Posterior vena cava (tissue), 2 donors: Measurements from ENCODE around the gene BEND5. TPM values are rescaled to one million over a fixed set of nuclear protein-coding genes. Genes with fewer than 3 reads are reported as not detected.

Source experiments
- DNase-seq: peaks from one replicate; pipeline ENCODE4 v3.0.0-alpha.2; 2020; ENCODE audit warnings: low spot score
- intact Hi-C, 2 donors: fragments of 100-400 bp; cut with DNase I; formaldehyde crosslinking; loops; one replicate each; pipeline versions ENCODE4 v1.14.1 to v1.14.2; 2022 to 2023
- total RNA-seq, 2 donors: library from RNA; stranded (reverse); fragmentation: NEBNext Ultra II Directional; extraction: Animal tissue kit (Norgen Biotek cat#: 25700); gene quantifications; one replicate each; pipeline ENCODE4 v1.2.1, GENCODE V29; 2021
- donor health status: DM: yes; HTN: yes; CAD: no.
- donor health status: DM: yes; HTN: yes; CAD: no.

The BEND5 gene
- total RNA-seq, 2 donors from 2014 or later = 2.7 to 5.8 TPM

GRCh38 chr1:48730164-48730910 is 46.4 kb downstream of the BEND5 start:
- intact Hi-C loops = no loop called here

GRCh38 chr1:48728584-48728983 is 48.1 kb downstream of the BEND5 start:
- intact Hi-C loops = no loop called here
- DNase-seq = no peak

More at GRCh38 chr1:48730164-48730910, 46.4 kb downstream of the BEND5 start:
- no peak for DNase-seq

GRCh38 chr1:48726557-48727215 is 50.0 kb downstream of the BEND5 start:
- DNase-seq = no peak
- intact Hi-C loops = no loop called here

- intact Hi-C loops = no loop called here
- DNase-seq = no peak
These were observed 50.6 kb downstream of the BEND5 start for GRCh38 chr1:48726139-48726538.

GRCh38 chr1:48725341-48726046 is 51.2 kb downstream of the BEND5 start:
- intact Hi-C loops = no loop called here
- DNase-seq = no peak

- no peak for DNase-seq
- intact Hi-C loops = no loop called here
These were observed 55.8 kb downstream of the BEND5 start for GRCh38 chr1:48720929-48721328.

- DNase-seq = no peak
- intact Hi-C loops = no loop called here
These were observed 58.0 kb downstream of the BEND5 start for GRCh38 chr1:48718705-48719104.

- intact Hi-C loops = no loop called here
- no peak for DNase-seq
These were observed 58.5 kb downstream of the BEND5 start for GRCh38 chr1:48718116-48718630.

GRCh38 chr1:48717082-48717481 is 59.6 kb downstream of the BEND5 start:
- intact Hi-C loops = no loop called here
- DNase-seq = no peak

GRCh38 chr1:48715921-48716320 is 60.8 kb downstream of the BEND5 start:
- intact Hi-C loops = no loop called here
- no peak for DNase-seq

- intact Hi-C loops = no loop called here
These were observed 65.8 kb downstream of the BEND5 start for GRCh38 chr1:48710915-48711314.

GRCh38 chr1:48710318-48710717 is 66.4 kb downstream of the BEND5 start:
- intact Hi-C loops = no loop called here

More at GRCh38 chr1:48710915-48711314, 65.8 kb downstream of the BEND5 start:
- DNase-seq = no peak

GRCh38 chr1:48704736-48705135 is 72.0 kb downstream of the BEND5 start:
- intact Hi-C loops = no loop called here
- DNase-seq = no peak

More at GRCh38 chr1:48710318-48710717, 66.4 kb downstream of the BEND5 start:
- DNase-seq = no peak

- intact Hi-C loops = no loop called here
- no peak for DNase-seq
These were observed 75.2 kb downstream of the BEND5 start for GRCh38 chr1:48701445-48701844.

- intact Hi-C loops = loop anchor here in 1 of 2 donors (5.0 kb wide), 1 partner anchor 125 kb away; no protein-coding TSS in a partner anchor
- DNase-seq = peak; percentile 89
These were observed 79.5 kb downstream of the BEND5 start for GRCh38 chr1:48697066-48697707.

- intact Hi-C loops = loop anchor here in 1 of 2 donors (5.0 kb wide), 1 partner anchor 123 kb away; no protein-coding TSS in a partner anchor
- DNase-seq = peak; percentile 7
These were observed 81.5 kb downstream of the BEND5 start for GRCh38 chr1:48695161-48695560.

- intact Hi-C loops = no loop called here
- no peak for DNase-seq
These were observed 82.9 kb downstream of the BEND5 start for GRCh38 chr1:48693674-48694320.

- intact Hi-C loops = no loop called here
These were observed 83.5 kb downstream of the BEND5 start for GRCh38 chr1:48693180-48693579.

GRCh38 chr1:48692235-48692634 is 84.5 kb downstream of the BEND5 start:
- intact Hi-C loops = no loop called here

More at GRCh38 chr1:48693180-48693579, 83.5 kb downstream of the BEND5 start:
- no peak for DNase-seq

More at GRCh38 chr1:48692235-48692634, 84.5 kb downstream of the BEND5 start:
- no peak for DNase-seq
